ENCODE results near the gene SARS1.

SARS1 gene

GRCh38 chr1:109241344-109241743 is 27.6 kb downstream of the SARS1 start:
- Histone ChIP-seq H3K36me3 (ENCODE audit: insufficient read depth, low read length) (peaks cover 37% of the 10 kb centered on the region), H3K9me3 (ENCODE audit: low read length) (no peaks in the 10 kb centered on the region), H3K4me1 (ENCODE audit: insufficient read depth, low read length) (peaks cover 16% of the 10 kb centered on the region), H3K27me3 (ENCODE audit: insufficient read depth, low read length) (no peaks in the 10 kb centered on the region), H2AFZ (ENCODE audit: low read depth, low read length) (no peak overlapping the region), H3K4me3 (ENCODE audit: low read length) (no peak overlapping the region)

- Histone ChIP-seq H3K4me1 (ENCODE audit: insufficient read depth, low read length) (peaks cover 16% of the 10 kb centered on the region), H3K36me3 (ENCODE audit: insufficient read depth, low read length) (peaks cover 32% of the 10 kb centered on the region), H2AFZ (ENCODE audit: low read depth, low read length) (no peak overlapping the region), H3K4me3 (ENCODE audit: low read length) (no peak overlapping the region), H3K9me3 (ENCODE audit: low read length) (no peaks in the 10 kb centered on the region), H3K27me3 (ENCODE audit: insufficient read depth, low read length) (no peaks in the 10 kb centered on the region)
Observed at GRCh38 chr1:109241841-109242345, 28.2 kb downstream of the SARS1 start.

- H3K9me3 ChIP-seq (ENCODE audit: low read length), result no peaks in the 10 kb centered on the region
- H3K4me1 ChIP-seq (ENCODE audit: insufficient read depth, low read length), result peaks cover 16% of the 10 kb centered on the region
- peaks cover 27% of the 10 kb centered on the region for H3K36me3 ChIP-seq (ENCODE audit: insufficient read depth, low read length)
- H2AFZ ChIP-seq (ENCODE audit: low read depth, low read length), result no peak overlapping the region
- H3K27me3 ChIP-seq (ENCODE audit: insufficient read depth, low read length), result no peaks in the 10 kb centered on the region
- H3K4me3 ChIP-seq (ENCODE audit: low read length), result no peak overlapping the region
Observed at GRCh38 chr1:109242387-109242786, 28.7 kb downstream of the SARS1 start.

- H2AFZ ChIP-seq (ENCODE audit: low read depth, low read length), result no peak overlapping the region
- peaks cover 16% of the 10 kb centered on the region for H3K4me1 ChIP-seq (ENCODE audit: insufficient read depth, low read length)
Observed at GRCh38 chr1:109243221-109243620, 29.5 kb downstream of the SARS1 start.

GRCh38 chr1:109243860-109244552 is 30.3 kb downstream of the SARS1 start:
- Histone ChIP-seq H3K36me3 (ENCODE audit: insufficient read depth, low read length) (peaks cover 11% of the 10 kb centered on the region), H2AFZ (ENCODE audit: low read depth, low read length) (no peak overlapping the region), H3K4me1 (ENCODE audit: insufficient read depth, low read length) (peaks cover 22% of the 10 kb centered on the region), H3K9me3 (ENCODE audit: low read length) (no peaks in the 10 kb centered on the region), H3K4me3 (ENCODE audit: low read length) (no peak overlapping the region), H3K27me3 (ENCODE audit: insufficient read depth, low read length) (no peaks in the 10 kb centered on the region)

More at GRCh38 chr1:109243221-109243620, 29.5 kb downstream of the SARS1 start:
- H3K9me3 ChIP-seq (ENCODE audit: low read length), result no peaks in the 10 kb centered on the region
- H3K4me3 ChIP-seq (ENCODE audit: low read length), result no peak overlapping the region
- H3K36me3 ChIP-seq (ENCODE audit: insufficient read depth, low read length), result peaks cover 19% of the 10 kb centered on the region
- H3K27me3 ChIP-seq (ENCODE audit: insufficient read depth, low read length), result no peaks in the 10 kb centered on the region

GRCh38 chr1:109246141-109246551 is 32.4 kb downstream of the SARS1 start:
- Histone ChIP-seq H3K4me1 (ENCODE audit: insufficient read depth, low read length) (peaks cover 32% of the 10 kb centered on the region), H3K4me3 (ENCODE audit: low read length) (no peak overlapping the region), H3K27me3 (ENCODE audit: insufficient read depth, low read length) (no peaks in the 10 kb centered on the region), H3K36me3 (ENCODE audit: insufficient read depth, low read length) (peaks cover 5% of the 10 kb centered on the region), H2AFZ (ENCODE audit: low read depth, low read length) (no peak overlapping the region), H3K9me3 (ENCODE audit: low read length) (peaks cover 7% of the 10 kb centered on the region)

- no peaks in the 10 kb centered on the region for H3K27me3 ChIP-seq (ENCODE audit: insufficient read depth, low read length)
- no peak overlapping the region for H2AFZ ChIP-seq (ENCODE audit: low read depth, low read length)
- peaks cover 20% of the 10 kb centered on the region for H3K9me3 ChIP-seq (ENCODE audit: low read length)
- no peak overlapping the region for H3K4me3 ChIP-seq (ENCODE audit: low read length)
- peaks cover 21% of the 10 kb centered on the region for H3K36me3 ChIP-seq (ENCODE audit: insufficient read depth, low read length)
- H3K4me1 ChIP-seq (ENCODE audit: insufficient read depth, low read length), result peaks cover 30% of the 10 kb centered on the region
Observed at GRCh38 chr1:109247401-109248365, 34.0 kb downstream of the SARS1 start.

GRCh38 chr1:109248444-109248796 is 34.7 kb downstream of the SARS1 start:
- H3K4me3 ChIP-seq (ENCODE audit: low read length), result no peak overlapping the region
- H3K9me3 ChIP-seq (ENCODE audit: low read length), result peaks cover 20% of the 10 kb centered on the region
- peaks cover 23% of the 10 kb centered on the region for H3K36me3 ChIP-seq (ENCODE audit: insufficient read depth, low read length)
- no peaks in the 10 kb centered on the region for H3K27me3 ChIP-seq (ENCODE audit: insufficient read depth, low read length)
- H2AFZ ChIP-seq (ENCODE audit: low read depth, low read length), result no peak overlapping the region
- H3K4me1 ChIP-seq (ENCODE audit: insufficient read depth, low read length), result peaks cover 37% of the 10 kb centered on the region

- H3K9me3 ChIP-seq (ENCODE audit: low read length), result peaks cover 20% of the 10 kb centered on the region
- H3K36me3 ChIP-seq (ENCODE audit: insufficient read depth, low read length), result peaks cover 23% of the 10 kb centered on the region
- H2AFZ ChIP-seq (ENCODE audit: low read depth, low read length), result peak within 1 kb of the TSS; percentile 47
- H3K4me3 ChIP-seq (ENCODE audit: low read length), result peak within 1 kb of the TSS; percentile 59
- peaks cover 43% of the 10 kb centered on the region for H3K4me1 ChIP-seq (ENCODE audit: insufficient read depth, low read length)
- no peaks in the 10 kb centered on the region for H3K27me3 ChIP-seq (ENCODE audit: insufficient read depth, low read length)
Observed at GRCh38 chr1:109248797-109249629, 35.3 kb downstream of the SARS1 start, which contains the start of gene CELSR2. CELSR2 (plus strand) TSS chr1:109249539; CDS start chr1:109250080, 541 bp downstream.

GRCh38 chr1:109249654-109250401 is 36.1 kb downstream of the SARS1 start:
- Histone ChIP-seq H3K4me1 (ENCODE audit: insufficient read depth, low read length) (peaks cover 51% of the 10 kb centered on the region), H3K27me3 (ENCODE audit: insufficient read depth, low read length) (no peaks in the 10 kb centered on the region), H3K9me3 (ENCODE audit: low read length) (peaks cover 20% of the 10 kb centered on the region), H2AFZ (ENCODE audit: low read depth, low read length) (no peak overlapping the region), H3K36me3 (ENCODE audit: insufficient read depth, low read length) (peaks cover 23% of the 10 kb centered on the region), H3K4me3 (ENCODE audit: low read length) (peak overlapping the region; percentile 59)

GRCh38 chr1:109250454-109251276 is 36.9 kb downstream of the SARS1 start:
- Histone ChIP-seq H3K4me1 (ENCODE audit: insufficient read depth, low read length) (peaks cover 59% of the 10 kb centered on the region), H3K4me3 (ENCODE audit: low read length) (peak overlapping the region; percentile 59), H3K27me3 (ENCODE audit: insufficient read depth, low read length) (no peaks in the 10 kb centered on the region), H3K9me3 (ENCODE audit: low read length) (peaks cover 20% of the 10 kb centered on the region), H2AFZ (ENCODE audit: low read depth, low read length) (no peak overlapping the region), H3K36me3 (ENCODE audit: insufficient read depth, low read length) (peaks cover 23% of the 10 kb centered on the region)

Data from neuron (in vitro differentiated cells).